ENCODE measurements around the gene CSF1R. TPM values are rescaled to one million over a fixed set of nuclear protein-coding genes. Genes with fewer than 3 reads are reported as not detected.

CSF1R gene
- total and polyA plus RNA-seq, 2 of the 4 experiments (the other 2 are of a cell fraction): 0.14 to 0.36 TPM

DNA sequence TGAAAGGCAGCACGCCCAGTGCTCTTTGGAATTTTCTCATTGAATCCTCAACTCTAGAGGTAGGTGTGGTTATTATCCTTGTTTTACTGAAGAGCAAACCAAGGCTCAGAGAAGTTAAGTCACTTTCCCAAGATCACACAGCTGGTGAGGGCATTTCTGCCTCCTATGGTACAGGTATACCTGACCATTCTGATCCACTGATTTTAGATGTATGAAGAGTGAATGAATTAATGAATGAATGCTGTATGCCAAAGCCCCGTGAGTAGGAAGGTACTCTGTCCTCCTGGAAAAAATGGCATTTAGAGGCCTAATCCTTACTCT lies 18.2 kb upstream of the CSF1R start:
- Histone ChIP-seq H3K4me1 (ENCODE audit: control insufficient read depth, insufficient read depth, low read length) (peaks cover 14% of the 10 kb centered on the region), H3K27ac (ENCODE audit: insufficient read depth, low read length) (no peak overlapping the region), H4K20me1 (ENCODE audit: insufficient read depth, low read length) (no peaks in the 10 kb centered on the region), H2AK9ac (replicated peaks; ENCODE audit: low read depth, low read length, poor library complexity) (no peak overlapping the region), H3K36me3 (ENCODE audit: control insufficient read depth, insufficient read depth, low read length) (no peaks in the 10 kb centered on the region), H2BK5ac (ENCODE audit: low read depth, low read length, poor library complexity, severe bottlenecking) (no peak overlapping the region), H4K91ac (ENCODE audit: insufficient read depth, low read depth, low read length) (no peak overlapping the region), H4K5ac (ENCODE audit: low read depth, low read length) (no peak overlapping the region), H3K79me1 (ENCODE audit: low read depth in 1 of 2, low read length in 2 of 2) (no peaks in the 10 kb centered on the region), H2BK15ac (ENCODE audit: low read depth, low read length) (no peak overlapping the region), H3K9ac (ENCODE audit: low read depth, low read length) (no peak overlapping the region), H2BK20ac (ENCODE audit: low read depth, low read length) (no peak overlapping the region), H3K4me2 (ENCODE audit: low read depth, low read length) (no peak overlapping the region), H3K18ac (ENCODE audit: low read depth, low read length) (no peak overlapping the region), H3K4me3 (ENCODE audit: insufficient read depth, low read depth, low read length) (no peak overlapping the region), H2BK120ac (ENCODE audit: low read depth, low read length) (no peak overlapping the region), H3K14ac (replicated peaks; ENCODE audit: low read depth, low read length) (no peak overlapping the region), H2AK5ac (ENCODE audit: low read depth, low read length) (no peak overlapping the region), H4K8ac (ENCODE audit: low read depth in 2 of 2, low read length in 2 of 2) (no peak overlapping the region), H3K23ac (ENCODE audit: low read depth, low read length) (no peak overlapping the region), H3K9me3 (ENCODE audit: control insufficient read depth, insufficient read depth, low read length) (no peaks in the 10 kb centered on the region), H3K4ac (ENCODE audit: low read depth, low read length) (no peak overlapping the region), H2AFZ (replicated peaks; ENCODE audit: low read length, poor library complexity) (no peak overlapping the region), H3K27me3 (ENCODE audit: control insufficient read depth, insufficient read depth, low read length) (no peaks in the 10 kb centered on the region), H3K56ac (ENCODE audit: extremely low read depth, insufficient read depth, low read length) (no peak overlapping the region), H3K9me1 (ENCODE audit: insufficient read depth, low read length) (peaks cover 13% of the 10 kb centered on the region)
- TF ChIP-seq RAD21 (IDR thresholded peaks at IDR 0.05; ENCODE audit: low read length) (no peak), FOS (IDR thresholded peaks at IDR 0.05; ENCODE audit: low read depth, low read length) (no peak), NFE2L2 (IDR thresholded peaks at IDR 0.05; ENCODE audit: low read depth, low read length) (no peak), POLR2A (IDR thresholded peaks at IDR 0.05; ENCODE audit: low read depth, low read length) (no peak), ELK1 (IDR thresholded peaks at IDR 0.05; ENCODE audit: borderline replicate concordance, low read depth, low read length) (no peak), MAFK (IDR thresholded peaks at IDR 0.05; ENCODE audit: low read depth, low read length) (no peak), SMC3 (IDR thresholded peaks at IDR 0.05; ENCODE audit: low read depth, low read length) (no peak), MAZ (IDR thresholded peaks at IDR 0.05; ENCODE audit: borderline replicate concordance, low read depth, low read length) (no peak), BHLHE40 (IDR thresholded peaks at IDR 0.05; ENCODE audit: low read depth, low read length) (no peak), CEBPB (IDR thresholded peaks at IDR 0.05; ENCODE audit: low read depth, low read length) (no peak), CHD1 (IDR thresholded peaks at IDR 0.05; ENCODE audit: low read depth, low read length) (no peak), RCOR1 (IDR thresholded peaks at IDR 0.05; ENCODE audit: insufficient replicate concordance, low read length) (no peak), MXI1 (IDR thresholded peaks at IDR 0.05; ENCODE audit: borderline replicate concordance, low read depth, low read length) (no peak), RFX5 (IDR thresholded peaks at IDR 0.05; ENCODE audit: low read depth, low read length) (no peak)
- TF ChIP-seq, protein P1, sequence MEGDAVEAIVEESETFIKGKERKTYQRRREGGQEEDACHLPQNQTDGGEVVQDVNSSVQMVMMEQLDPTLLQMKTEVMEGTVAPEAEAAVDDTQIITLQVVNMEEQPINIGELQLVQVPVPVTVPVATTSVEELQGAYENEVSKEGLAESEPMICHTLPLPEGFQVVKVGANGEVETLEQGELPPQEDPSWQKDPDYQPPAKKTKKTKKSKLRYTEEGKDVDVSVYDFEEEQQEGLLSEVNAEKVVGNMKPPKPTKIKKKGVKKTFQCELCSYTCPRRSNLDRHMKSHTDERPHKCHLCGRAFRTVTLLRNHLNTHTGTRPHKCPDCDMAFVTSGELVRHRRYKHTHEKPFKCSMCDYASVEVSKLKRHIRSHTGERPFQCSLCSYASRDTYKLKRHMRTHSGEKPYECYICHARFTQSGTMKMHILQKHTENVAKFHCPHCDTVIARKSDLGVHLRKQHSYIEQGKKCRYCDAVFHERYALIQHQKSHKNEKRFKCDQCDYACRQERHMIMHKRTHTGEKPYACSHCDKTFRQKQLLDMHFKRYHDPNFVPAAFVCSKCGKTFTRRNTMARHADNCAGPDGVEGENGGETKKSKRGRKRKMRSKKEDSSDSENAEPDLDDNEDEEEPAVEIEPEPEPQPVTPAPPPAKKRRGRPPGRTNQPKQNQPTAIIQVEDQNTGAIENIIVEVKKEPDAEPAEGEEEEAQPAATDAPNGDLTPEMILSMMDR (conservative IDR thresholded peaks at IDR 0.05; ENCODE audit: low read depth, low read length): no peak
- no TSS peak for BruUV-seq (replicated peaks)
- intact Hi-C loops (cut with micrococcal nuclease): no loop called here
- dilution Hi-C loops (cut with HindIII; ENCODE audit: low sequenced_read_pairs, unreplicated experiment): no loop called here
- POLR2A ChIA-PET (ENCODE audit: unreplicated experiment): no interaction called here
- no peak for DNase-seq
- ATAC-seq (ENCODE audit: low read depth): no peak
- no CpG with 5 or more reads among the region's 2 CpGs for WGBS, 2 experiments (ENCODE audit: extremely low coverage in 2 of 2, insufficient read length in 1 of 2)
- CTCF ChIA-PET: interaction anchor here (0.6 kb wide), 1 partner anchor 565 kb away, joined by 4 read pairs; no protein-coding TSS in a partner anchor
- in situ Hi-C loops (cut with MboI; ENCODE audit: low sequenced_read_pairs): no loop called here
